Activated CD8-positive, alpha-beta memory T cell treated with anti-CD3 and anti-CD28 coated beads, Interleukin-2, amount 50 U/mL, for 1 hour (primary cell): ENCODE results near the gene ERP27.
A peak's percentile ranks its signal among the peaks of the same experiment; 100 is the strongest.

ENCODE experiments used
- DNase-seq: peaks from one replicate; pipeline ENCODE4 v3.0.0-alpha.2; 2020; ENCODE audit errors: extremely low read depth

ERP27 gene

GRCh38 chr12:14903386-14904098 lies 34.8 kb downstream of the ERP27 start:
- no peak for DNase-seq

DNA sequence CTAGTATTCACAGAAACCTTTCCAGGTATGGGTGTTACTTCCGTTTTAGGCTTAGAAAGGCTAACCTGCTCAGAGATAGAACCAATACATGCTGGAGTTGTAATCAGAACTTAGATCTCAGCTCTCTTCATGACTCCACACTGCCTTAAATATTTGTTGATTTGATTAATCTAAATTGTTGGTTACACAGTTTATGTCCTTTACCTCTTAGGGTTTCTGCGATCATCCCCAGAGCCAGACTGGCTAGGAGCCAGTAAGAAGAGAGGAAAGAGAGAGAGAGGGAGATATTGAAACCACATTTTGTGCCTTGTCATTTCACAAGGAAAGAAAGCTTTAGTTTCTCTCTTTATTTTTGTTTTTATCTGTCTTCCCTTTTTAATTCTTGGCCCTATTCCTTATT lies 35.9 kb downstream of the ERP27 start:
- DNase-seq: no peak

DNA sequence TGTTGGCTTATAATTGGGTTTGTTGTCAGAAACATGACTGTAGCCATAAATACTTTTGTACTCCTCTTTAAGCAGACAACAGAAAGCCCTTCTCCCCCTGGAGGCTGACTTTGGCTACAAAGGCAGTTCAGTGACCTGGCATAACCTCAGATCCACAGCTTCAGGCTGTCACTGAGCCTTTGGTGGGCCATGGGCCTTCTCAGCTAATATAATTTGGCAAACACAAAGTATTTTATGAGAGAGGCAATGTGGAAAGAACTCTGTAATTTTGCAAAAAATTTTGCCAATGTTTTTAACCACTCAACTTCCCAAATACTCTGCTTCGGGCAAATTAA lies 37.1 kb downstream of the ERP27 start:
- DNase-seq: no peak

DNA sequence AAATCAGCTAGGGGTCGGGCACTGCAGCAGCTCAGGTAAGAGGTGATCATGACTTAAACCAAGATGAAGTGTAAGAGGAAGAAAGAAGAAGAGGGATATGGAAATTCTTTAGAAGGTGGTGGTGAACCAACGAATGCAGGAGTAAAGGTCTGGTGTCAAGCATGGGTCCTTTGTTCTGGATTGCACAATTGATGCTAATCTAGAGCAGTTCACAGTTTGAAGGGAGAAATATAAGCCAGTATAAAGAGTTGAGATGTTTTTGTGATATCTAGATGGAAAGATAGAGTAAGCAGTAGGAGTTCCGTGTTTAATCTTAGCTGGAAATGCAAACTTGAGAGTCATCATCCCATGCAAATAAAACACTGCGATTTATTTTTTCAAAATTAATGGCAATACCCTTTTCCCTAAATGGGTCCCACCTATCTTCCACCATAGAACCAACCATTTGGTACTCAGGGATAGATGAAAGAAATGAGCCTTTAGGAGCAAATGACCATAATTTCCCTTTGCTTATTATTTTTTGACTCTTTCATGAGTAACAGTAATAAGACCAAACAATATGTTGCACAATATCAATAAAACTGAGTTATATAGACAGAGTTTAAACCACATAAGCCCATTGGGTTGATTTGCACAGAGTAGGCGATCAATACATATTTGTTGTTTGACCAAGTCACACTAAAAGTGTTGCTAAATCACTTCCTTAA lies 37.7 kb downstream of the ERP27 start:
- DNase-seq: no peak

GRCh38 chr12:14896521-14897169 lies 41.7 kb downstream of the ERP27 start:
- DNase-seq: no peak

DNA sequence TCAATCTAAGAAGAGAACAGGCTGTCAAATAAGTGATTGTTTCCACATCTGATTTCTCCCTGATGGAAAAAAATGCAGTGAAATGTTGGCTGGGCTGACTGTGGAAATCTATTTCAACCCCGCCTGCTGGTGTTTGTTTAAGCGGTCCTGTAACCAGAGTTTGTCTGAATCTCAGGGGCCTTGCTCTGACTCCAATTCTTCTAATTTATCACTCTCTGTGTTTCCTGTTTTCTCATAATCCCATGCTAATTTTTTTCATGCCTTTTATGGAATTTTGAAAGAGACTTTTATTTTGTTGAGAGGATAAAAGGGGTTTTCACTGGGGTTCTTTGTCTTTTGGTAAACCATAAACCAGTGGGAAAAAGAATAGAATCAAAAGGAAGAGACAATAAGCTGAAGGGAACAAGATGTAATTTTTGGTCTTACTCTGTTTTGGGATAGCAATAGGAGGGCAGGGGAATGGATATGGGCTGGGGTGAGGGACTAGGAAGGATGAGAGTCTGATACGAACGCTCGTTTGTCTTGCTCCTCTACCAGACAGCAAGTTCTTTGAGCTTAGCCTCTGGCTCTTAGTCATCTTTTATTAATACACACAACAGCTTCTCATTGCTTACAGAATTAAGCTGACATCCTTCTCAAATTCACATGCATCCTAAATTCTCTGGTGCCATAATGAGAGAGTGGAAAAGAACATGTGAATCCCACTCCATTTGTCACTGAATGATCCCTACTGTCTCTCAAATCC lies 44.7 kb downstream of the ERP27 start:
- DNase-seq: no peak

DNA sequence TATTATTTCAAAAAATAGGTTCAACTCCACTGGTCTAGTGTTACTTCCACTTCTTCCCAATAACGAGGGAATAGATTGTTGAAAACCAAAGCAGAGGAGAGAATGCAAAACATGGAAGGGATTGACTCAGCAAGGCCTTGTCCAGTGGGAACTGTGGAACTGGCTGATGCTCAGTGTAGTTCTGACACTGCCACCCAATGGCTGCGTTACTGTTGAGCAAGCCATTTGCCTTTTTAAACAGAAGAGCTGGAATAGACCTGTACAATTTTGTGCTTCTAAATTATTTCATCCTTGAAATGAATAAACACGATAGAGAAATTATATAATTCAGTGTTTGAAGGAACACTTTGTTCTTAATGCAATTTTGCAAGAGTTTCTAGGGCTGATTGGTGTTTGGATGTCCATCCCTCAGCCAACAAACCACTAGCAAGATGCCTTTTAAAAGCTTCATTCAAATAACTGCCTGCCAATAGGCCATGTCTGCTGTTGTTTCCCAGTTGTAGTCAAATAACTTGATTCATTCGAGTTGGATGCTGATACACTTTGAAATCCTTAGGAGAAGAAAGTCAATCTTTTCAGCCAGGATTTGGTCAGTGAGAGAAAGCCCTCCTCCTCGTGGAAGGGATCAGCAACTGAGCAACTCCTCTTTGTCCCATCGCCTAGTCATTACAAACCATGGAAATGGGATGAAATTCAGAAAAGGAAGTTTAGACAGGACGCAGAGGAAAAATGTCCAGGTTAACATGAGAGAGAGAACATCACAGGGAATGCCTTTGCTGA lies 45.4 kb downstream of the ERP27 start:
- no peak for DNase-seq

GRCh38 chr12:14890701-14891100 lies 47.6 kb downstream of the ERP27 start:
- no peak for DNase-seq

GRCh38 chr12:14886271-14886670 lies 52.1 kb downstream of the ERP27 start:
- no peak for DNase-seq

DNA sequence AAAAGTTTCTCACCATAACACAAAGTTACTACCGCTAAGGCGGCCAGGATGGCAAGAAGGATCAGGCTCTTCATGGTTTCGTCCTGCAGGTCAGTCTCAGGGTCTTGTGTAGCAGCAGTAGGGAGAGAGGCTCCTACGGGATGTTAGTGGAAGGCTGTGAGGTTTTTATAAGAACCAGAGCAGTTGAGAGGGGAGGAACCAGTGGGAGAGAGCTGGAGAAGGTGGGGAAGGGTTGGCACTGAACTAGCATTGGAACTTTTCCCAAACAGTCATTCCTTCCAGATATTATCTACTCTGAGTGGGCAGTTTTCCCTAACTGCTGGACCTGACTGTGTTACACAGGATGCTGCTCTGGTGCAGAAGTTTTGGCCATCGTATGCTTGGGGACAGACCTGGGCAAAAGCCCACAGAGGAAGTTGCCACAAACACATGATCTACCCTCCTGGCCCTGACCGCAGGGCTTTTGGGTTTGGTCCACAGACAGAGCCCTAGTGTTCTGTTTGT lies 52.6 kb downstream of the ERP27 start, which contains the start of gene MGP:
TSS of gene MGP (minus strand) at position 137 of the 504 bp plus-strand sequence. CDS start at position 74, 63 bp downstream.
- DNase-seq: no peak

- DNase-seq: peak; percentile 83
These were observed 53.9 kb downstream of the ERP27 start for GRCh38 chr12:14884458-14884878.

- DNase-seq: no peak
These were observed 54.7 kb downstream of the ERP27 start for GRCh38 chr12:14883686-14884085.

DNA sequence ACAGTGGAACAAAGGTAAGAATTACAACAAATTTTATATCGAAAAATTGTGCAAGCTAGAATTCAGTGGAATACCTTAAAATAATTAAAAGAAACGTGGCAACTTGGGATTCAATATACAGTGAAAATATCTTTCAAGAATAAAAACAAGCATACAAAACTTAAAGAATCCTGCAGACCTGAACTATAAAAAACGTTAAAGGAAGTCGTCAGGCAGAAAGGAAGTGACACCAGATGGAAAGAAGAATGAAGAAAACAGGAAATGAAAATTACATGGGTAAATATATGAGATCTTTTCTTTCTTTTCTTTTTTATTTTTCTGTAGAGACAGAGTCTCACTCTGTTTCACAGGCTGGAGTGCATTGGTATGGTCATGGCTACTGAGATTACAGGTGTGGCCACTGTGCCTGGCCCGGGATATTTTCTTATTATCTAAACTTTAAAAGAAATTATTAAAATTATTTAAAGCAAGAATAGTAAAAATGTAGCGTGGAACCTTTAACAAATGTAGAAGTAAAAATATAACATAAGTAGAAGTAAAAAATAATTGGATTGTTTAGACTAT lies 57.4 kb downstream of the ERP27 start:
- no peak for DNase-seq

- no peak for DNase-seq
These were observed 59.0 kb downstream of the ERP27 start for GRCh38 chr12:14879222-14879933.

DNA sequence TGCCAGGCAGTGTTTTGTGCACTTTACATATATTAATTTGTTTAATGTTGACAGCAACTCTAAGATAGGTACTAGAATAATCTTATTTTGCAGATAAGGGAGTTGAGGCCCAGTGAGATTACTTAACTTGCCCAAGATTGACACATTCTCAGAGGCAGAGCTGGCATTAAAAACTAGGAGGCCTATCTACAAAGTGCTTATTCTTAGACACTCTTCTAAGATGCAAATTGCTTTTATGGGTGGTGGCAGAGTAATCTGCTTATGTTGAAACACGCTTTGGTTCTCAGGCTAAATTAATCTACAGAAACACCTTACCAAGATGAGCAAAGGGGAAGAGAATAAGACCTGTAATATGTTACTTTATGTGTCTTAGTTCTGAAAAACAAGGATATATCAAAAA lies 59.8 kb downstream of the ERP27 start:
- DNase-seq: no peak

DNA sequence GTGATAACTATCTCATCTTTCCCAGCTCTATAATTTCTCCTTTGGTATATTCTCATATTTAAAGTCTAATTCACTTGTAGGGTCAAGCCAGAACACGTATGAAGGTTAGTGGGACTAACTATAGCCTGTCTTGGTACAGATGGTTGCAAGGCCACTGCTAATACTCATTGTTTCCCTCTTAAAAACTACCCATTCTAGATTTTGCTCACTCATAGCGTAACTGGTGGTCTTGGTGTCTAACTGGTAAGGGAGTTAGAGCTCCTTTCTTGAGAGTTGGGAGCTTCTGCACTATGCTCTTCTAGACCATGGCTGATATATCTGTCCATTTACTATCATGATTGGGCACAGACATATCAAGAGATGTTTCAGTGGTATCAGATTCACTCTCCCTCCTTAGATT lies 61.5 kb downstream of the ERP27 start:
- DNase-seq: no peak

DNA sequence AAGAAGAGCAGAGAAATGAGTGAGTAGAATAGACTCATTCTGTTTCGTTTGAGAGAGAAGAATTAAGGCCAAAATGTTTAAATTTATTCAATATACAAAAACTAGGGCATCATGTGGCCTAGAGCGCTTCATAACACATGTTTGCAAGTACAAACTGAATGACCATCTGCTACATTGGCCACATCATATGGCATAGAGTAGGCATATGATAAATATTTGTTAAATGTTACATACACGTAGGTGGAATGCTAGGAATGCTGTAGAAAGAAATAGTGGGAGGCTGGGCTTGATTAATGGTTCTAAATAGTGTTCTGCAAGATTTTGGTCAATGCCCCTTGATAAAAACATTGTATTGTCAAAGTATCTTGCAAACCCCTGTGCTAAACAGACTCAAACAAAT lies 63.5 kb downstream of the ERP27 start:
- no peak for DNase-seq

- DNase-seq: no peak
These were observed 64.7 kb downstream of the ERP27 start for GRCh38 chr12:14873440-14874185.

DNA sequence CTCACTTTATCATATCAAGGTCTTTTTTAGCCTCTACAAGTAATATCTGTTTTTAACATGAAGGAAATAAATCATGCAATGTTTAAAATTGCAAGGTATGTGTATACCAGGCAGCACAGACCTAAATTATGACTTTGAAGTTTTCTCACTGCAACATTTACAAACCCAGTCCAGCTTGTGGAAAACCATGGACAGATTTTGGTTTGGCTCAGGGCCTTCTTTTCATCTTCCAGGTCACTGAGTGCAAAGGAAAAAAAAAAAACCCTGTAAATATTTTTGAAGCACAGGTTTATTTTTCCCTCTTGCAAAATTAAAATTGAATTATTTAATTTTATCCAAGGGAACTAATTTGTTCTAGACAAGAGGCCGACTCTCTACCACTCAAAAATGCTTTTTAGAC lies 66.5 kb downstream of the ERP27 start:
- no peak for DNase-seq

DNA sequence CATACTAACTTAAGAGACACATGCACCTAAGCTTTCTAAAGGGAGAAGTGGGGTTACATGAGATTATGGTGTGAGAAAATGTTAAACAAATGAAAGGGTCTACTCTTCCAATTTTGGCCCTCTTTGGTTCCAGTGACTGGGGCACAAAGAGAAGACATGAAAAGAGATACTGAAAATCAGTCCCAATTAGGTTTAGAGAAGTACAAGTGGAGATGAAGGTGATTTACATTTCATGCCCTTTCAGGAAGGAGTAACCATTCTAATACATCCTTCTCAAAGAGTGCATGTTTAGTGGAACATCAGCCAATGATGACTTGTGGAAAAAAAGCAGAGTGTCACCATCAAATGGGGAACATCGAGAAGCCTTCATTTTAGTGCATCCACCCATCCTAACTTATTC lies 67.1 kb downstream of the ERP27 start:
- no peak for DNase-seq
